Fibroblast of skin of right biceps (primary cell): ENCODE data around the gene ERCC2.
"Not testable (repeated sequence)": the region's sequence is repeated elsewhere in the genome, so short reads cannot be mapped to it uniquely, and the experiment has no call there.

Experiments
- DNase-seq: peaks from one replicate; pipeline ENCODE4 v3.0.0-alpha.2; 2013

The ERCC2 gene

GRCh38 chr19:45370410-45371204 is at the start of gene ERCC2:
ERCC2 (minus strand) TSS chr19:45370573; CDS start chr19:45370540, 33 bp downstream.
- DNase-seq, result peak; percentile 100

GRCh38 chr19:45419895-45420294 is 49.5 kb upstream of the ERCC2 start:
- no peak for DNase-seq

DNA sequence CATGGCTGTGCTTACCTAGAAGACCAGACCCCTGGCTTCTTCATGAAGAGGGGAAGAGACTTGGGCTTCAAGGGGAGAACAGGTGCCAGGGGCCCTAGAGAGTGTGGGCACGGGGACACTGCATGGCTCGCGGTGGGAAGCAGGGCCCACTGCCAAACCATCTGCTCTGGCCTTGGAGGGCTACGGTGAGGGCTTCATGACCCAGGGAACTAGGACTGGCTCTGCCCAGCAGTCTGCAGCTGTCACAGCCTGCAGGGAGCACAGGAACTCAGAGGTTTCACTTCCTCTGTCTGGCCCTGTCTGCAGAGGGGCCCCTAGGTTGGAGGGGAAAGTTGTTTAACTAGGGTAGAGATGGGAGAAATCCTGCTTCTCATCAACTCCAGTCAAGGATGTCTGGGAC is 49.0 kb upstream of the ERCC2 start:
- no peak for DNase-seq

DNA sequence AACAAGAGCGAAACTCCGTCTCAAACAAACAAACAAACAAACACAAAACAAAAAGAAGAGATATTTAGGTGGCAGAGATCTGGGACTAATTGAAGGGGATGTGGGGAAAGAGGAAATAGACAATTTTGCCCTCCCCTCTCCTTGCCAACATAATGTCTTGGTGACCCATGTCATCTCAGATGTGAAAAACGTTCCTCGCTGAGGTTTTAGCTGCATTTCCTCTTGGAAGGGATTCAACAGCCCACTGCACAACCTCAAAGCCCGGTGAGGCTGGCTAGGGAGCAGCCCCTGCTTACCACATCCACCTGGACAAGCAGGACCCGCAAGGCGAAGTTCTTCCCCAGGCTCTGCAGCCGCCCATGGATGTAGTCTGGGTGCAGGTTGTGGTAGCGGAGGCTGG is 48.4 kb upstream of the ERCC2 start:
- DNase-seq, result no peak

GRCh38 chr19:45417151-45417550 is 46.8 kb upstream of the ERCC2 start:
- no peak for DNase-seq

DNA sequence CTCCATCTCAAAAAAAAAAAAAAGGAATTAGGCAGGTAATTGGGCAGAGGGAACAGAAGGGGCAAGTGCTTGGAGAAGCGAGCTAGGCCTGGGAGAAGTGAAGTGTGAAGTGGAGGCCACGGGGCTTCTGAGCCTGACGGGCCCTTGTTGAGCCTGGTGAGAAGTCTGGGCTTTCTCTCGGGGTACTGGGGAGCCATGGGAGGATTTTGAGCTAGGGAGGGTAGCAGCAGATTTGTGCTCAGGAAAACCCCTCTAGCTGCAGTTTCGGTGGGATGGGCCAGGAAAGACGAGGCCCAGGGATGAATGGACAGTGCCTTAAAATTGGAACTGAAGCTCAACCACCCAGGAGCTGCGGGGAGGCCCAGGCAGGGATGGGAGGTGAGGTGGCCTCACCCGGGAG is 44.1 kb upstream of the ERCC2 start:
- DNase-seq, result no peak

DNA sequence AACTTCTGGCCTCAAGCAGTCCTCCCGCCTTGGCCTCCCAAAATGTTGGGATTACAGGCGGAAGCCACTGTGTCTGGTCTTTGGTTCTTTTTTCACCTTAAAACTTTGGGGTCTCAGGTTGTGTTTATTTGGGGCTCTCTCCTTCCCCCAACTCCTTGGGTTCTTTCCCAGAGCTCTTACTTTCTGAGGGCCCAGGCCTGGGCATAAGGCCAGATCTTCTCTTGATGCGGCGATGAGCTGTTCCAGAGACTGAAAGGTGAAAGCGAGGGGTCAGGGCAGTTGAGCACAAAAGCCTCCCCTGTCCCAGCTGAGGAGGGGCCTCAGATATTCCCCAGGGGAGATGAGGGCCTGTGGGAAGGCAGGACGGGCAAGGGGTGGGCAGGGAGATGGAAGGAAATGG is 43.1 kb upstream of the ERCC2 start:
- DNase-seq, result no peak

GRCh38 chr19:45410330-45410729 is 40.0 kb upstream of the ERCC2 start:
- DNase-seq, result not testable (repeated sequence)

DNA sequence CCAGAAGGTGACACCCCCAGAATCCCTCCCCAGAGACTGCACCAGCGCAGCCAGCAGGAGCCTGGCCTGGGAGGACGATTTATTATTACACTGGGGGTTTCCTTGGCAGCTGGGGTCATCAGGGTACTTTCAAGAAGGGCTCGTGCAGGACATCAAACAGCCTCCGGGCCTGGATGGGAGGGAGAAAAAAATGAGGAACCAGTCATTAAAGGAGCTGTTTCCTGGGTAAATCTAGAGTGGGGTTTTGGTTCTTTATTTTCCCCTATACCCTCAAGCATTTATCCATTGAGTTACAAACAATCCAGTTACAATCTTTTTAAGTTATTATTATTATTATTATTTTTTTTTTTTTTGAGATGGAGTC is 39.2 kb upstream of the ERCC2 start:
- no peak for DNase-seq

GRCh38 chr19:45408830-45409556 is 38.6 kb upstream of the ERCC2 start:
- no peak for DNase-seq

GRCh38 chr19:45408121-45408520 is 37.7 kb upstream of the ERCC2 start:
- DNase-seq, result no peak

GRCh38 chr19:45407585-45407984 is 37.2 kb upstream of the ERCC2 start:
- DNase-seq, result not testable (repeated sequence)

GRCh38 chr19:45407091-45407375 is 36.7 kb upstream of the ERCC2 start:
- no peak for DNase-seq

DNA sequence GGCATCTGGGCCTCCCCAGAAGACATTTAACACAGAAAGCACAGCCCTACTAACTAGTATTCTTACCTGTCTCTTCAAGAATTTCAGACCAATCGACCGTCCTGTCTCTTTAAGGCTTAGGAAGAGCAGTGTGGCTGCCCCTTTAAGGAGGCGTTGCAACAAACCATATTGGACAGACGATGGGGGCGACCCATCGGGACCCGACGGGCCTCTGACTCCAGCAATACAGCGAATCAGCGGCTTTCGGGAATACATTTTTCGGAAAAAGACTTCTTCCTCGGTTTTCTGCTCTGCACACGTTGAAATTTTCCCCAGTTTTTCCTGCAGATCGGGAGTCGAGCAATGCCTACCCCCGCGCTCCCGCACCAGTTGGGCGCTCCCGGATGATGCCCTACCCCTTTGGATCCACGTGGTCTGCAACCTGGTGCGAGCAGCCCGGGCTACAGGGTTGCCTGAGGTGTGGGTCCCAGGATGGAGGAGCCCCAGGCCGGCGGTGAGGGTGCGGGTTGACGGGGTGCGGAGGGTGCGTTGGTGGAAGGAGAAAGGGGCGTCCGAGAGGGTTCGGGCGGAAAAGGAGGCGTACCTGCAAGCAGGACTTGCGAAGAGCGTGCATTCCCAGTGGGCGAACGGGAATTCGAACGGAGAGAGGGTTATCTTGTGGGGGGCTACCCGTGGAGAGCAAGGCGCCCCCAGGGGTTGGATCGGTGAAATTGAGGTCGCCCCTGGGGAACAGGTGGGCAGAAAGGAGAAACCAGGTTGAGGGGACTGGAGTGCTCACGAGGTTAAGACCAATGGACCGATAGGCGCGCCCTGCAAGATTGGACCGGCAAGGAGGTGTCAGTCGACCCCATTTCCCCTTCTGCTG is 36.1 kb upstream of the ERCC2 start, which contains the start of gene POLR1G:
TSS of gene POLR1G (plus strand) at position 419 of the 865 bp plus-strand sequence. CDS start at position 472, 53 bp downstream.
- peak; percentile 85 for DNase-seq

DNA sequence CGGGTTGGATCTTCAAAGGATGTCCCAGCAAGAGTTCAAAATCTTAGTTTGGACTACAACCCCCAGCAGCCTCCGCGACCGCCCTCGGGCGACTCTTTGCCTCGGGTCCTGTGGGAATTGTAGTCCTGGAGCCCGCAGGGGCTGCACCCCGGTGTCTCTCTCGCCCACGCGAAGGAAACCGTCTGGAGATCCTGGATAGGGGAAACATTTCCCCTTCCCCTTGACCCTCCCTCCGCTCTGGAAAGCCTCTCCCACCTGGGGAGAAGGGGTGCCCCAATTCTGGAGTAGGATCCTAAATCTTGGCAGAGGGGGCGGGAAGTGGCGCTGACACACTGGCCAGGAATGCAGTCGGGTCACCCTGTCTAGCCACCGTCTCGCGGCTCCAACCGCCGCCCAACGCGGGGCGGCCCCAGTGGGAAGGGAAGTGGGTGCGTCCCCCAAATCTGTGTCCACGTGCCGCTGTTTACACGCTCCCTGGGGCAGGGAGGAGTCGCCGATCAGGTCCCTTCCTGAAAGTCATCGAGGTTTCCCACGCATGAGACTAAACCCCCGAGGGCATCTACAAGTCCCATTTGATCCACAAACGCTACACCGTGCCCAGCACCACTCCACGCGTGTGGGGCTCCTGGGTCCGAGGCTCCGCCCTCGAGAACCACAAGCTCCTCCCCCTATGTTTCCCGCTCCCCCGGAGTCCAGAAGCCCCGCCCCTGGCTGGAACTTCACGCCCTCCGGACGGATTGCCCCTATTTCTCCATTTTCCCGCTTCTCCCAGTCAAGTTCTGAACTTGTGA is 35.3 kb upstream of the ERCC2 start:
- DNase-seq, result peak; percentile 95

DNA sequence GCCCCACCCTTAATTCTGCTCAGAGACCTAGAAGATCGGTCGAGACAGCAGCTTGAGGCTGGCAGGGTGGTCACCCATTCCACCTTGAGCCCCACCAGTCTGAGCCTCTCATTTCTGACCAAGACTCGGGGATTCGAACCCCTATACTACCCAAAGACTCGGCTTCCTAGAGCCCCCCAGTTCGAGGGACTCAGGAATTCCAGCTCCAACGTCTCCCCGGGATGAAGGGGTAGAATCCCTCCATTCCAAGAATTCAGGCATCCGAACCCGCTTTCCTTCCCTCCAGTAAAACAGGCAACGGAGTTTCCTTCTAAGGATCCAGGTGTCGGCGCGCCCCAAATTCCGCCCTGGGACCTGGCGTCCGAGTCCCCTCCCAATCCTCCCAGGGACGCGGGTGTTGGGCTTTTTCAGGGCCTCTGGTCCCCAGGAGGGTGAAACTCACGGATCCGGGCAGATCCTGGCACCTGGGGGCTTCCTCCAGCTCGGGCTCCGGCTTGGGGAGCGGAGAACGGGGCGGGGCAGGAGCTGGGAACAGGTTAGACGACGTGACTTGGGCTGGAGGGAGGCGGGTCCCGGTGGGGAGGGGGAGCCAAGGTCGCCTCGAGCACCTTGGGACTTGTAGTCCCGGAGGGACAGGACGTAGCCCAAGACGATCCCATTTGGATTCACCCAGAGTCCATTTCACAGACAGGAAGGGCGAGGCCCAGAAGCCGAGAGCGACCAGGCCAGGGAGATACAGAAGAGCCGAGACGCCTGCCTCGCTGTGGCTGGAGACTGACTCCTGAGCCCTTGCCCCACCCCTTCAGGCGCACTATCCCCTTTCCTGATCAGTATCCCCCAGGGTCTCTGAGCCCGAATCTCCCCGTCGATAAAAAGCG is 34.4 kb upstream of the ERCC2 start, which contains the start of gene PPP1R13L:
TSS of gene PPP1R13L (minus strand) at position 513 of the 878 bp plus-strand sequence. CDS start 6,751 bp downstream, outside the sequence.
- peak; percentile 88 for DNase-seq

- DNase-seq, result peak; percentile 57
Measured at GRCh38 chr19:45403781-45404556, 33.6 kb upstream of the ERCC2 start.

DNA sequence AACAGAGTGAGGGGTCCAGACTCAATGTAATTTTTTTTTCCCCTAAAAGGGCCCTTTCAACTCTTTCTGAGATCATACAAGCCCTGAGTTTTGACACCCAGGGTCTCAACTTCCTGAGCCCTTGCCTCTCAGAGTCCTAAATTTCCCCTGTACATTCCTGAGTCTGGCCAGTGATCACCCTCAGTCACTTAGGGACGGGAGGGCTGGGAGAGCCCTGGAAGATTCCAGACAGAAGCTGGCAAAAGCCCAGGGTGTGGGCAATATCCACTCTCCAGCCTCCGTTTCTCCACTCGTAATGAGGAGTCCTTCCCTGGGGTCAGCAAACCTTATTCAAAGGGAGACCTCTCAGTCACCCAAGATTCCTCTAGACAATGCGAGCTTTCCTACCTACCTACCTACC is 32.9 kb upstream of the ERCC2 start:
- peak; percentile 22 for DNase-seq

GRCh38 chr19:45402298-45403061 is 32.1 kb upstream of the ERCC2 start:
- peak; percentile 75 for DNase-seq

GRCh38 chr19:45401815-45402214 is 31.4 kb upstream of the ERCC2 start:
- no peak for DNase-seq
